22Rv1 (cell line): ENCODE data around the gene MAGT1.

ENCODE experiments used
- CTCF ChIP-seq: fragments of 450-650 bp; IDR thresholded peaks from 2 replicates; pipeline ENCODE4 v1.5.1; 2017; ENCODE audit warnings: mild to moderate bottlenecking
- ZFX ChIP-seq: fragments of 450-650 bp; IDR thresholded peaks from 2 replicates; pipeline ENCODE4 v1.6.1; 2017; ENCODE audit warnings: antibody characterized with exemption, borderline replicate concordance

GRCh38 chrX:77820091-77820727, 75.0 kb downstream of the MAGT1 start:
- no peak for TF ChIP-seq CTCF
- TF ChIP-seq ZFX = no peak
